ENCODE results near the gene SH3TC1. TPM values are rescaled to one million over a fixed set of nuclear protein-coding genes. Genes with fewer than 3 reads are reported as not detected.
A peak's percentile ranks its signal among the peaks of the same experiment; 100 is the strongest.

Gene SH3TC1
- total and polyA plus RNA-seq, 2 of the 13 experiments (the other 11 are each of a cell fraction or from before 2014, with no cell fraction given): 14.9 to 21.8 TPM

GRCh38 chr4:8212622-8213021, 13.5 kb downstream of the SH3TC1 start:
- Histone ChIP-seq H3K79me2 (ENCODE audit: insufficient read depth, low read length) (no peaks in the 10 kb centered on the region), H4K20me1 (ENCODE audit: insufficient read depth, low read length) (no peaks in the 10 kb centered on the region), H3K9ac (ENCODE audit: insufficient read depth, low read depth, low read length) (no peak overlapping the region), H3K27me3 (ENCODE audit: control insufficient read depth in 1 of 2, insufficient read depth in 2 of 2, low read length in 2 of 2) (no peaks in the 10 kb centered on the region), H3K27ac (ENCODE audit: extremely low read length, insufficient read depth, low read length) (no peak overlapping the region), H2AFZ (ENCODE audit: low read length) (no peak overlapping the region), H3K4me1 (ENCODE audit: insufficient read depth, low read length) (no peaks in the 10 kb centered on the region), H3K36me3 (replicated peaks in 1 of 2; ENCODE audit: control insufficient read depth in 1 of 2, insufficient read depth in 2 of 2, low read length in 2 of 2) (peaks cover 35 to 60% of the 10 kb centered on the region in 2 experiments), H3K4me2 (ENCODE audit: low read depth, low read length) (no peak overlapping the region), H3K9me3 (ENCODE audit: low read length) (no peaks in the 10 kb centered on the region), H3K4me3 (replicated peaks in 1 of 3; ENCODE audit: insufficient read depth in 1 of 3, low read depth in 2 of 3, low read length in 3 of 3) (no peak overlapping the region)
- ChIA-PET POLR2A (no interaction called here), CTCF (ENCODE audit: low intra/inter-chr PET ratio, low total read pairs) (no interaction called here)
- DNase-seq (ENCODE audit: low spot score) (no peak), FAIRE-seq (no peak), ATAC-seq (no peak)
- WGBS (ENCODE audit: low lambda C conversion rate): 100% methylated on average over 4 of the region's 12 CpGs
- BruUV-seq (replicated peaks): no TSS peak
- in situ Hi-C loops (cut with HindIII; ENCODE audit: extremely low pct_ligation_motif_present, low pct_unique_long_range_greater_than_20kb) (no loop called here), intact Hi-C loops (cut with micrococcal nuclease; ENCODE audit: unreplicated experiment) (no loop called here)
- TF ChIP-seq AGO2 (optimal IDR thresholded peaks at IDR 0.05; ENCODE audit: low read depth, low read length) (peak; percentile 85), ZBTB21 (CRISPR knock-in tag; IDR thresholded peaks at IDR 0.05) (no peak), SMC3 (IDR thresholded peaks at IDR 0.05; ENCODE audit: low read length) (no peak), PCBP1 (IDR thresholded peaks at IDR 0.05; ENCODE audit: borderline replicate concordance, low read depth, low read length) (no peak), MXI1 (IDR thresholded peaks at IDR 0.05; ENCODE audit: borderline replicate concordance, low read depth, low read length) (no peak), ZNF562 (CRISPR knock-in tag; IDR thresholded peaks at IDR 0.05; ENCODE audit: borderline replicate concordance) (no peak), HHEX (CRISPR knock-in tag; IDR thresholded peaks at IDR 0.05) (no peak), ZNF510 (CRISPR knock-in tag; IDR thresholded peaks at IDR 0.05; ENCODE audit: low read depth) (no peak), RBFOX2 (IDR thresholded peaks at IDR 0.05; ENCODE audit: low read depth, low read length) (peak; percentile 39; the same call in 1 of the 2 replicates), ZNF282 (IDR thresholded peaks at IDR 0.05; ENCODE audit: partially characterized antibody) (no peak), PHF20 (CRISPR knock-in tag; IDR thresholded peaks at IDR 0.05) (no peak), PITX1 (CRISPR knock-in tag; IDR thresholded peaks at IDR 0.05) (no peak), EP300 (IDR thresholded peaks at IDR 0.05; ENCODE audit: low read depth in 2 of 2, low read length in 2 of 2) (no peak), EP300 (CRISPR knock-in tag; IDR thresholded peaks at IDR 0.05; ENCODE audit: borderline replicate concordance) (no peak), JUN (CRISPR knock-in tag; IDR thresholded peaks at IDR 0.05) (no peak), ZNF788 (CRISPR knock-in tag; IDR thresholded peaks at IDR 0.05; ENCODE audit: borderline replicate concordance) (no peak), POLR2A (IDR thresholded peaks at IDR 0.05; ENCODE audit: insufficient read depth in 1 of 2, low read depth in 2 of 2, low read length in 2 of 2) (0 out of 4 replicates have a peak, but pooled peaks of 1 of the 2 experiments have one; percentile 16), ZNF773 (CRISPR knock-in tag; IDR thresholded peaks at IDR 0.05; ENCODE audit: borderline replicate concordance) (no peak)
- TF ChIP-seq, protein P1, sequence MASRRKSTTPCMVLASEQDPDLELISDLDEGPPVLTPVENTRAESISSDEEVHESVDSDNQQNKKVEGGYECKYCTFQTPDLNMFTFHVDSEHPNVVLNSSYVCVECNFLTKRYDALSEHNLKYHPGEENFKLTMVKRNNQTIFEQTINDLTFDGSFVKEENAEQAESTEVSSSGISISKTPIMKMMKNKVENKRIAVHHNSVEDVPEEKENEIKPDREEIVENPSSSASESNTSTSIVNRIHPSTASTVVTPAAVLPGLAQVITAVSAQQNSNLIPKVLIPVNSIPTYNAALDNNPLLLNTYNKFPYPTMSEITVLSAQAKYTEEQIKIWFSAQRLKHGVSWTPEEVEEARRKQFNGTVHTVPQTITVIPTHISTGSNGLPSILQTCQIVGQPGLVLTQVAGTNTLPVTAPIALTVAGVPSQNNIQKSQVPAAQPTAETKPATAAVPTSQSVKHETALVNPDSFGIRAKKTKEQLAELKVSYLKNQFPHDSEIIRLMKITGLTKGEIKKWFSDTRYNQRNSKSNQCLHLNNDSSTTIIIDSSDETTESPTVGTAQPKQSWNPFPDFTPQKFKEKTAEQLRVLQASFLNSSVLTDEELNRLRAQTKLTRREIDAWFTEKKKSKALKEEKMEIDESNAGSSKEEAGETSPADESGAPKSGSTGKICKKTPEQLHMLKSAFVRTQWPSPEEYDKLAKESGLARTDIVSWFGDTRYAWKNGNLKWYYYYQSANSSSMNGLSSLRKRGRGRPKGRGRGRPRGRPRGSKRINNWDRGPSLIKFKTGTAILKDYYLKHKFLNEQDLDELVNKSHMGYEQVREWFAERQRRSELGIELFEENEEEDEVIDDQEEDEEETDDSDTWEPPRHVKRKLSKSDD (CRISPR knock-in tag; IDR thresholded peaks at IDR 0.05; ENCODE audit: low read depth): no peak

Measured in HepG2 (cell line).